Measurements from ENCODE around the gene SUCLG1. TPM values are rescaled to one million over a fixed set of nuclear protein-coding genes. Genes with fewer than 3 reads are reported as not detected.
A peak's percentile ranks its signal among the peaks of the same experiment; 100 is the strongest.
"Not testable (repeated sequence)": the region's sequence is repeated elsewhere in the genome, so short reads cannot be mapped to it uniquely, and the experiment has no call there.

SUCLG1 gene
- total RNA-seq, 1 donor from 2014 or later, result 27.9 TPM

- TF ChIP-seq CTCF (IDR thresholded peaks at IDR 0.05; ENCODE audit: insufficient read depth, low read length, severe bottlenecking), result no peak
- Histone ChIP-seq H3K36me3 (ENCODE audit: control insufficient read depth, insufficient read depth, low read length) (no peaks in the 10 kb centered on the region), H3K27me3 (ENCODE audit: control insufficient read depth, insufficient read depth, low read length) (no peaks in the 10 kb centered on the region), H3K4me3 (ENCODE audit: low read depth, low read length) (no peak overlapping the region)
- DNase-seq (ENCODE audit: low read depth) (peak; percentile 63), FAIRE-seq (no peak)
Observed at GRCh38 chr2:84417453-84418145, 41.5 kb downstream of the SUCLG1 start.

GRCh38 chr2:84409531-84409930 is 49.5 kb downstream of the SUCLG1 start:
- no peak overlapping the region for H3K4me3 ChIP-seq (ENCODE audit: low read depth, low read length)
- FAIRE-seq (peak; percentile 60), DNase-seq (ENCODE audit: low read depth) (no peak)
- no peak for TF ChIP-seq CTCF (IDR thresholded peaks at IDR 0.05; ENCODE audit: insufficient read depth, low read length, severe bottlenecking)
- no peaks in the 10 kb centered on the region for H3K27me3 ChIP-seq (ENCODE audit: control insufficient read depth, insufficient read depth, low read length)
- no peaks in the 10 kb centered on the region for H3K36me3 ChIP-seq (ENCODE audit: control insufficient read depth, insufficient read depth, low read length)

GRCh38 chr2:84402111-84402510 is 57.0 kb downstream of the SUCLG1 start:
- not testable (repeated sequence) for H3K4me3 ChIP-seq (ENCODE audit: low read depth, low read length); H3K27me3 ChIP-seq (ENCODE audit: control insufficient read depth, insufficient read depth, low read length); DNase-seq (ENCODE audit: low read depth); H3K36me3 ChIP-seq (ENCODE audit: control insufficient read depth, insufficient read depth, low read length); FAIRE-seq

GRCh38 chr2:84399839-84400238 is 59.2 kb downstream of the SUCLG1 start:
- not testable (repeated sequence) for H3K4me3 ChIP-seq (ENCODE audit: low read depth, low read length); FAIRE-seq; H3K36me3 ChIP-seq (ENCODE audit: control insufficient read depth, insufficient read depth, low read length); H3K27me3 ChIP-seq (ENCODE audit: control insufficient read depth, insufficient read depth, low read length); DNase-seq (ENCODE audit: low read depth)

- H3K27me3 ChIP-seq (ENCODE audit: control insufficient read depth, insufficient read depth, low read length), result no peaks in the 10 kb centered on the region
- FAIRE-seq, result no peak
- no peak overlapping the region for H3K4me3 ChIP-seq (ENCODE audit: low read depth, low read length)
- no peak for DNase-seq (ENCODE audit: low read depth)
- no peaks in the 10 kb centered on the region for H3K36me3 ChIP-seq (ENCODE audit: control insufficient read depth, insufficient read depth, low read length)
- TF ChIP-seq CTCF (IDR thresholded peaks at IDR 0.05; ENCODE audit: insufficient read depth, low read length, severe bottlenecking), result no peak
Observed at GRCh38 chr2:84395820-84396219, 63.3 kb downstream of the SUCLG1 start.

- no peak for FAIRE-seq
- TF ChIP-seq CTCF (IDR thresholded peaks at IDR 0.05; ENCODE audit: insufficient read depth, low read length, severe bottlenecking), result no peak
Observed at GRCh38 chr2:84394628-84395027, 64.5 kb downstream of the SUCLG1 start.

GRCh38 chr2:84393829-84394228 is 65.3 kb downstream of the SUCLG1 start:
- DNase-seq (ENCODE audit: low read depth) (no peak), FAIRE-seq (no peak)
- no peak for TF ChIP-seq CTCF (IDR thresholded peaks at IDR 0.05; ENCODE audit: insufficient read depth, low read length, severe bottlenecking)
- H3K36me3 ChIP-seq (ENCODE audit: control insufficient read depth, insufficient read depth, low read length), result no peaks in the 10 kb centered on the region
- no peaks in the 10 kb centered on the region for H3K27me3 ChIP-seq (ENCODE audit: control insufficient read depth, insufficient read depth, low read length)
- H3K4me3 ChIP-seq (ENCODE audit: low read depth, low read length), result no peak overlapping the region

More at GRCh38 chr2:84394628-84395027, 64.5 kb downstream of the SUCLG1 start:
- Histone ChIP-seq H3K4me3 (ENCODE audit: low read depth, low read length) (no peak overlapping the region), H3K36me3 (ENCODE audit: control insufficient read depth, insufficient read depth, low read length) (no peaks in the 10 kb centered on the region), H3K27me3 (ENCODE audit: control insufficient read depth, insufficient read depth, low read length) (no peaks in the 10 kb centered on the region)
- DNase-seq (ENCODE audit: low read depth), result no peak

All from bronchial epithelial cell (primary cell).